ENCODE measurements around the gene ARHGEF1.
"Not testable (repeated sequence)": the region's sequence is repeated elsewhere in the genome, so short reads cannot be mapped to it uniquely, and the experiment has no call there.

DNA sequence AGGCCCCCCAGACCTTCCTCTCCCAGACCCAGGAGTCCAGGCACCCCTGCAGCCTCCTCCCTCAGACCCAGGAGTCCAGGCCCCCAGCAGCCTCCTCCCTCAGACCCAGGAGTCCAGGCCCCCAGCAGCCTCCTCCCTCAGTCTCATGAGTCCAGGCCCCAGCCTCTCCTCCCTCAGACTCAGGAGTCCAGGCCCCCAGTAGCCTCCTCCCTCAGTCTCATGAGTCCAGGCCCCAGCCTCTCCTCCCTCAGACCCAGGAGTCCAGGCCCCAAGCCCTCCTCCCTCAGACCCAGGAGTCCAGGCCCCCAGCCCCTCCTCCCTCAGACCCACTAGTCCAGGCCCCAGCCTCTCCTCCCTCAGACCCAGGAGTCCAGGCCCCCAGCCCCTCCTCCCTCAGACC, 56.2 kb downstream of the ARHGEF1 start:
- TF ChIP-seq, protein P1, sequence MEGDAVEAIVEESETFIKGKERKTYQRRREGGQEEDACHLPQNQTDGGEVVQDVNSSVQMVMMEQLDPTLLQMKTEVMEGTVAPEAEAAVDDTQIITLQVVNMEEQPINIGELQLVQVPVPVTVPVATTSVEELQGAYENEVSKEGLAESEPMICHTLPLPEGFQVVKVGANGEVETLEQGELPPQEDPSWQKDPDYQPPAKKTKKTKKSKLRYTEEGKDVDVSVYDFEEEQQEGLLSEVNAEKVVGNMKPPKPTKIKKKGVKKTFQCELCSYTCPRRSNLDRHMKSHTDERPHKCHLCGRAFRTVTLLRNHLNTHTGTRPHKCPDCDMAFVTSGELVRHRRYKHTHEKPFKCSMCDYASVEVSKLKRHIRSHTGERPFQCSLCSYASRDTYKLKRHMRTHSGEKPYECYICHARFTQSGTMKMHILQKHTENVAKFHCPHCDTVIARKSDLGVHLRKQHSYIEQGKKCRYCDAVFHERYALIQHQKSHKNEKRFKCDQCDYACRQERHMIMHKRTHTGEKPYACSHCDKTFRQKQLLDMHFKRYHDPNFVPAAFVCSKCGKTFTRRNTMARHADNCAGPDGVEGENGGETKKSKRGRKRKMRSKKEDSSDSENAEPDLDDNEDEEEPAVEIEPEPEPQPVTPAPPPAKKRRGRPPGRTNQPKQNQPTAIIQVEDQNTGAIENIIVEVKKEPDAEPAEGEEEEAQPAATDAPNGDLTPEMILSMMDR (IDR thresholded peaks at IDR 0.05; ENCODE audit: borderline replicate concordance, extremely low read depth, low read length, poor library complexity, severe bottlenecking), result not testable (repeated sequence)
- TF ChIP-seq EZH2 (IDR thresholded peaks at IDR 0.05; ENCODE audit: borderline replicate concordance, low read depth, low read length, severe bottlenecking), result not testable (repeated sequence)
